HepG2 (cell line): Measurements from ENCODE around the gene TMCC2. TPM values are rescaled to one million over a fixed set of nuclear protein-coding genes. Genes with fewer than 3 reads are reported as not detected.

ENCODE experiments used
- CSRNP2 ChIP-seq: sonication (generic); formaldehyde crosslinking; conservative IDR thresholded peaks from 2 replicates; pipeline ENCODE4 v1.8.0; 2022; ENCODE audit warnings: low read depth, missing genetic modification reagents
- FOXK1 ChIP-seq: sonication (generic); formaldehyde crosslinking; IDR thresholded peaks from 2 replicates; pipeline ENCODE4 v1.4.0; 2020; ENCODE audit warnings: low read depth, missing genetic modification reagents, borderline replicate concordance
- ZNF484 ChIP-seq: sonication (generic); formaldehyde crosslinking; IDR thresholded peaks from 2 replicates; pipeline ENCODE4 v1.5.1; 2020; ENCODE audit warnings: mild to moderate bottlenecking, low read depth, missing genetic modification reagents, borderline replicate concordance
- polyA plus RNA-seq, 8 experiments: library from polyadenylated mRNA; depleted of rRNA in 3 of 8; stranded (reverse) in 7 of 8; unstranded in 1 of 8; fragments of >200 nt; fragmentation: Illumina TruSeq in 4 of 8; extraction: Trizol in 4 of 8; gene quantifications; 2 replicates each; pipeline versions ENCODE4 v1.2.1 to v1.2.3, GENCODE V29; 2011 to 2016; ENCODE audit warnings: low read depth in 4 of 8, missing spikeins in 1 of 8, mixed read lengths in 1 of 8; ENCODE audit not compliant: insufficient read depth in 1 of 8
- total RNA-seq, 5 experiments: library from RNA; depleted of rRNA; stranded (reverse); fragments of >200 nt; fragmentation: Illumina TruSeq; extraction: Trizol; gene quantifications; 2 replicates each; pipeline ENCODE4 v1.2.3, GENCODE V29; 2016; ENCODE audit warnings: low read depth in 1 of 5
- TF ChIP-seq, protein P1 (sequence below): sonication (generic); formaldehyde crosslinking; conservative IDR thresholded peaks from 2 replicates; pipeline ENCODE4 v1.5.0; 2020; ENCODE audit warnings: missing genetic modification reagents
- TF ChIP-seq, protein P2 (sequence below), 2 experiments: IDR thresholded peaks; 2 replicates each; pipeline ENCODE4 v1.6.1; 2011 to 2012; ENCODE audit warnings: low read length in 2 of 2, borderline replicate concordance in 1 of 2, low read depth in 1 of 2, mild to moderate bottlenecking in 1 of 2, moderate library complexity in 1 of 2
- TF ChIP-seq, protein P3 (sequence below): sonication (generic); formaldehyde crosslinking; IDR thresholded peaks from 2 replicates; pipeline ENCODE4 v1.4.0; 2020; ENCODE audit warnings: low read depth, mild to moderate bottlenecking, missing genetic modification reagents

TMCC2 gene
- total and polyA plus RNA-seq, 2 of the 13 experiments (the other 11 are each of a cell fraction or from before 2014, with no cell fraction given): 0.12 to 0.24 TPM

- TF ChIP-seq ZNF484: no peak
- TF ChIP-seq, protein P1, sequence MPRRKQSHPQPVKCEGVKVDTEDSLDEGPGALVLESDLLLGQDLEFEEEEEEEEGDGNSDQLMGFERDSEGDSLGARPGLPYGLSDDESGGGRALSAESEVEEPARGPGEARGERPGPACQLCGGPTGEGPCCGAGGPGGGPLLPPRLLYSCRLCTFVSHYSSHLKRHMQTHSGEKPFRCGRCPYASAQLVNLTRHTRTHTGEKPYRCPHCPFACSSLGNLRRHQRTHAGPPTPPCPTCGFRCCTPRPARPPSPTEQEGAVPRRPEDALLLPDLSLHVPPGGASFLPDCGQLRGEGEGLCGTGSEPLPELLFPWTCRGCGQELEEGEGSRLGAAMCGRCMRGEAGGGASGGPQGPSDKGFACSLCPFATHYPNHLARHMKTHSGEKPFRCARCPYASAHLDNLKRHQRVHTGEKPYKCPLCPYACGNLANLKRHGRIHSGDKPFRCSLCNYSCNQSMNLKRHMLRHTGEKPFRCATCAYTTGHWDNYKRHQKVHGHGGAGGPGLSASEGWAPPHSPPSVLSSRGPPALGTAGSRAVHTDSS (CRISPR knock-in tag): no peak
- TF ChIP-seq CSRNP2 (CRISPR knock-in tag): no peak
- TF ChIP-seq FOXK1: no peak
- TF ChIP-seq, protein P2, sequence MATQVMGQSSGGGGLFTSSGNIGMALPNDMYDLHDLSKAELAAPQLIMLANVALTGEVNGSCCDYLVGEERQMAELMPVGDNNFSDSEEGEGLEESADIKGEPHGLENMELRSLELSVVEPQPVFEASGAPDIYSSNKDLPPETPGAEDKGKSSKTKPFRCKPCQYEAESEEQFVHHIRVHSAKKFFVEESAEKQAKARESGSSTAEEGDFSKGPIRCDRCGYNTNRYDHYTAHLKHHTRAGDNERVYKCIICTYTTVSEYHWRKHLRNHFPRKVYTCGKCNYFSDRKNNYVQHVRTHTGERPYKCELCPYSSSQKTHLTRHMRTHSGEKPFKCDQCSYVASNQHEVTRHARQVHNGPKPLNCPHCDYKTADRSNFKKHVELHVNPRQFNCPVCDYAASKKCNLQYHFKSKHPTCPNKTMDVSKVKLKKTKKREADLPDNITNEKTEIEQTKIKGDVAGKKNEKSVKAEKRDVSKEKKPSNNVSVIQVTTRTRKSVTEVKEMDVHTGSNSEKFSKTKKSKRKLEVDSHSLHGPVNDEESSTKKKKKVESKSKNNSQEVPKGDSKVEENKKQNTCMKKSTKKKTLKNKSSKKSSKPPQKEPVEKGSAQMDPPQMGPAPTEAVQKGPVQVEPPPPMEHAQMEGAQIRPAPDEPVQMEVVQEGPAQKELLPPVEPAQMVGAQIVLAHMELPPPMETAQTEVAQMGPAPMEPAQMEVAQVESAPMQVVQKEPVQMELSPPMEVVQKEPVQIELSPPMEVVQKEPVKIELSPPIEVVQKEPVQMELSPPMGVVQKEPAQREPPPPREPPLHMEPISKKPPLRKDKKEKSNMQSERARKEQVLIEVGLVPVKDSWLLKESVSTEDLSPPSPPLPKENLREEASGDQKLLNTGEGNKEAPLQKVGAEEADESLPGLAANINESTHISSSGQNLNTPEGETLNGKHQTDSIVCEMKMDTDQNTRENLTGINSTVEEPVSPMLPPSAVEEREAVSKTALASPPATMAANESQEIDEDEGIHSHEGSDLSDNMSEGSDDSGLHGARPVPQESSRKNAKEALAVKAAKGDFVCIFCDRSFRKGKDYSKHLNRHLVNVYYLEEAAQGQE (IDR thresholded peaks at IDR 0.05; ENCODE audit: borderline replicate concordance in 1 of 2, low read depth in 1 of 2, low read length in 2 of 2): no peak
- TF ChIP-seq, protein P3, sequence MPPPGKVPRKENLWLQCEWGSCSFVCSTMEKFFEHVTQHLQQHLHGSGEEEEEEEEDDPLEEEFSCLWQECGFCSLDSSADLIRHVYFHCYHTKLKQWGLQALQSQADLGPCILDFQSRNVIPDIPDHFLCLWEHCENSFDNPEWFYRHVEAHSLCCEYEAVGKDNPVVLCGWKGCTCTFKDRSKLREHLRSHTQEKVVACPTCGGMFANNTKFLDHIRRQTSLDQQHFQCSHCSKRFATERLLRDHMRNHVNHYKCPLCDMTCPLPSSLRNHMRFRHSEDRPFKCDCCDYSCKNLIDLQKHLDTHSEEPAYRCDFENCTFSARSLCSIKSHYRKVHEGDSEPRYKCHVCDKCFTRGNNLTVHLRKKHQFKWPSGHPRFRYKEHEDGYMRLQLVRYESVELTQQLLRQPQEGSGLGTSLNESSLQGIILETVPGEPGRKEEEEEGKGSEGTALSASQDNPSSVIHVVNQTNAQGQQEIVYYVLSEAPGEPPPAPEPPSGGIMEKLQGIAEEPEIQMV (CRISPR knock-in tag): no peak
These were observed 43.9 kb upstream of the TMCC2 start (continued) for GRCh38 chr1:205183676-205184335.
